Mesendoderm (in vitro differentiated cells): ENCODE results near the gene FAM169A.

Source experiments
- DNase-seq: peaks from one replicate; pipeline ENCODE4 v3.0.0; 2013
- H2AK5ac ChIP-seq: 2 replicates; pipeline ENCODE4 v1.6.1; 2013; ENCODE audit warnings: low read length, inconsistent platforms
- H2BK120ac ChIP-seq: 2 replicates; pipeline ENCODE4 v1.6.1; 2013; ENCODE audit warnings: low read depth, mild to moderate bottlenecking, low read length, moderate library complexity, mixed read lengths
- H2BK15ac ChIP-seq: replicated peaks from 2 replicates; pipeline ENCODE4 v1.6.1; 2013; ENCODE audit warnings: low read depth, mild to moderate bottlenecking, moderate library complexity
- H2BK5ac ChIP-seq: 2 replicates; pipeline ENCODE4 v1.6.1; 2013; ENCODE audit warnings: low read length, inconsistent platforms
- H3K18ac ChIP-seq: 2 replicates; pipeline ENCODE4 v1.6.1; 2013; ENCODE audit warnings: mild to moderate bottlenecking, low read length, mixed read lengths
- H3K23ac ChIP-seq: one replicate; pipeline ENCODE4 v1.6.1; 2013; ENCODE audit warnings: low read length
- H3K27ac ChIP-seq: 2 replicates; pipeline ENCODE4 v1.5.1; 2013; ENCODE audit warnings: low read depth, mild to moderate bottlenecking, inconsistent platforms, low read length, moderate library complexity
- H3K27me3 ChIP-seq: 2 replicates; pipeline ENCODE4 v1.6.1; 2013; ENCODE audit warnings: low read length, control low read depth, mild to moderate bottlenecking, inconsistent platforms; ENCODE audit not compliant: insufficient read depth, poor library complexity
- H3K36me3 ChIP-seq: 2 replicates; pipeline ENCODE4 v1.6.1; 2013; ENCODE audit warnings: low read length, inconsistent platforms; ENCODE audit not compliant: control insufficient read depth, insufficient read depth
- H3K4ac ChIP-seq: one replicate; pipeline ENCODE4 v1.6.1; 2013; ENCODE audit warnings: low read depth, mild to moderate bottlenecking, low read length, moderate library complexity
- H3K4me1 ChIP-seq: 2 replicates; pipeline ENCODE4 v1.6.1; 2013; ENCODE audit warnings: low read depth, low read length, inconsistent platforms; ENCODE audit not compliant: control insufficient read depth
- H3K4me2 ChIP-seq: 2 replicates; pipeline ENCODE4 v1.6.1; 2013; ENCODE audit warnings: low read length
- H3K4me3 ChIP-seq: 2 replicates; pipeline ENCODE4 v1.5.1; 2013; ENCODE audit warnings: mild to moderate bottlenecking, low read length
- H3K56ac ChIP-seq: one replicate; pipeline ENCODE4 v1.6.1; 2013; ENCODE audit warnings: low read length
- H3K79me1 ChIP-seq: 2 replicates; pipeline ENCODE4 v1.6.1; 2013; ENCODE audit warnings: low read length, inconsistent platforms
- H3K79me2 ChIP-seq: 2 replicates; pipeline ENCODE4 v1.6.1; 2013; ENCODE audit warnings: mild to moderate bottlenecking, low read length; ENCODE audit not compliant: control insufficient read depth, insufficient read depth
- H3K9ac ChIP-seq: 2 replicates; pipeline ENCODE4 v1.6.1; 2013; ENCODE audit warnings: low read length, inconsistent platforms
- H4K5ac ChIP-seq: one replicate; pipeline ENCODE4 v1.6.1; 2013; ENCODE audit warnings: low read length
- H4K8ac ChIP-seq: one replicate; pipeline ENCODE4 v1.6.1; 2013; ENCODE audit warnings: low read depth, mild to moderate bottlenecking, control low read depth, low read length, moderate library complexity
- WGBS: extraction: QIAGEN DNeasy Blood & Tissue Kit; methylation state at CpG from one replicate; pipeline ENCODE4 v1.1.7; 2013; ENCODE audit warnings: low lambda C conversion rate, missing lambda C conversion rate; ENCODE audit not compliant: insufficient coverage; ENCODE audit errors: extremely low coverage; 5-methylcytosine and 5-hydroxymethylcytosine counted together

The FAM169A gene

GRCh38 chr5:74850789-74851425 is 15.3 kb downstream of the FAM169A start:
- peaks cover 4% of the 10 kb centered on the region for H3K79me1 ChIP-seq
- peaks cover 8% of the 10 kb centered on the region for H3K4me1 ChIP-seq
- no peak overlapping the region for H2BK120ac ChIP-seq
- H3K27me3 ChIP-seq, result no peaks in the 10 kb centered on the region
- no peak overlapping the region for H3K4me2 ChIP-seq
- no peak overlapping the region for H3K4ac ChIP-seq
- peak overlapping the region; percentile 13 for H4K8ac ChIP-seq
- H3K36me3 ChIP-seq, result no peaks in the 10 kb centered on the region
- H3K56ac ChIP-seq, result no peak overlapping the region
- H3K23ac ChIP-seq, result no peak overlapping the region
- peaks cover 77% of the 10 kb centered on the region for H3K79me2 ChIP-seq
- H3K9ac ChIP-seq, result no peak overlapping the region
- WGBS, result no CpG with 5 or more reads among the region's 4 CpGs
- no peak overlapping the region for H3K27ac ChIP-seq
- no peak overlapping the region for H3K18ac ChIP-seq
- no peak for DNase-seq
- no peak overlapping the region for H4K5ac ChIP-seq
- H2BK15ac ChIP-seq, result no peak overlapping the region
- no peak overlapping the region for H2BK5ac ChIP-seq
- no peak overlapping the region for H2AK5ac ChIP-seq
- no peak overlapping the region for H3K4me3 ChIP-seq

DNA sequence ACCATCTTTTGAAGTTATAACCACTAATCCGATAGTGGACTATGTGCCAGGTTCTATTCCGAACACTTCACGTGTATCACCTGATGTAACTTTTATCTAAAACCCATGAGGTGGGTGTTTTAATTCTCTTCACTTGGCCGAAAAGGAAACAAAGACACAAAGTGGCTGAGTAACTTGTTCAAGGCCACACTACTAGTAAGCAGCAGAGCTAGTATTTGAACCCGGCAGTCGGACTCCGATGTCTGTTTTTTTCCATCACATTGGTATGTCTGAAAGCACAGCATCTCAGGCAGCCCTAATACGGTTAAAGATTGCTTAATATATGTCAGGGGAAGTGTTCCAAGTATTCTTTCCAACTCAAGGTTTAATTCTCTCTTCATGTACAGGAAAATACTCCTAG is 16.2 kb downstream of the FAM169A start:
- no peak overlapping the region for H4K5ac ChIP-seq
- H3K79me1 ChIP-seq, result peaks cover 4% of the 10 kb centered on the region
- H4K8ac ChIP-seq, result peak overlapping the region; percentile 76
- no peaks in the 10 kb centered on the region for H3K27me3 ChIP-seq
- peaks cover 8% of the 10 kb centered on the region for H3K4me1 ChIP-seq
- H3K9ac ChIP-seq, result no peak overlapping the region
- no peak overlapping the region for H3K27ac ChIP-seq
- no peak overlapping the region for H3K4me3 ChIP-seq
- H2BK15ac ChIP-seq, result no peak overlapping the region
- no peak overlapping the region for H2BK120ac ChIP-seq
- H3K36me3 ChIP-seq, result no peaks in the 10 kb centered on the region
- no peak for DNase-seq
- peak overlapping the region; percentile 75 for H3K18ac ChIP-seq
- no peak overlapping the region for H3K4ac ChIP-seq
- peaks cover 73% of the 10 kb centered on the region for H3K79me2 ChIP-seq
- H2AK5ac ChIP-seq, result no peak overlapping the region
- H3K56ac ChIP-seq, result no peak overlapping the region
- H3K23ac ChIP-seq, result no peak overlapping the region
- no CpG with 5 or more reads among the region's 8 CpGs for WGBS
- no peak overlapping the region for H3K4me2 ChIP-seq
- no peak overlapping the region for H2BK5ac ChIP-seq

DNA sequence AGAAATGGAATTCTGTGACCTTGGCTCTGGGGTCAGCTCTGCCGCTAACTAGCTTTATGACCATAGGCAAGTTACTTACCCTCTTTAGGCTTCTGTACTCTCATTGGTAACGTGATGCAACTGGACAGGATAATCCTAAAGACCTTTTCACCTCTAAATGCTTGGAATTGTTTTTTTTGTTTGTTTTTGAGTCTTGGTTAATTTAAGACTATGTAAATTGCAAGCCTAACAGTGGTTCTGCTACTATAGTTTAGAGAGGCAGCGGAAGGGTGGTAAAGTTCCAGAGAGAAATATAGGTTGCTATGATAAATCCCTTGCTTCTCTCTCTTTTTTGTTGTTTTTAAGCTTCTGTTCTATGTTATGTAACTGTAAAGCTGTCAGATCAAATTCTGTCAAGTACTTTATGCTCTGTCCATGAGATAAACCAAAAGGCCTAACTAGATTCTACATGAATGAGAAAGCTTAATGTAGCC is 17.6 kb downstream of the FAM169A start:
- Histone ChIP-seq H3K4me2 (no peak overlapping the region), H3K36me3 (no peaks in the 10 kb centered on the region), H3K79me2 (peaks cover 75% of the 10 kb centered on the region), H4K8ac (no peak overlapping the region), H3K23ac (no peak overlapping the region), H3K4ac (no peak overlapping the region), H3K79me1 (peaks cover 4% of the 10 kb centered on the region), H3K4me1 (peaks cover 8% of the 10 kb centered on the region), H3K27me3 (no peaks in the 10 kb centered on the region), H3K9ac (no peak overlapping the region), H3K27ac (no peak overlapping the region), H3K4me3 (no peak overlapping the region), H3K18ac (no peak overlapping the region), H2BK15ac (no peak overlapping the region), H2AK5ac (no peak overlapping the region), H3K56ac (no peak overlapping the region), H2BK120ac (no peak overlapping the region), H4K5ac (no peak overlapping the region), H2BK5ac (no peak overlapping the region)
- no CpG with 5 or more reads among the region's 3 CpGs for WGBS
- no peak for DNase-seq

DNA sequence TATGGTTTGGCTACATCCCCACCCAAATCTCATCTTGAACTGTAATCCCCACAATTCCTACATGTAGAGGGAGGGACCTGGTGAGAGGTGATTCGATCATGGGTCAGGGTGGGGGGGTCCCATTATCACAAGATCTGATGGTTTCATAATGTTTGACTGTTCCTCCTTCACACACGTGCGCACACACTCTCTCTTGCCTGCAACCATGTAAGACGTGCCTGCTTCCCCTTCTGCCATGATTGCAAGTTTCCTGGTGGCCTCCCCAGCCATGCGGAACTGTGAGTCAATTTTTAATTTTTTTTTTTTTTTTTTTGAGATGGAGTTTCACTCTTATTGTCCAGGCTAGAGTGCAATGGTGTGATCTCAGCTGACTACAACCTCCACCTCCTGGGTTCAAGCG is 27.0 kb downstream of the FAM169A start:
- no peak overlapping the region for H2BK5ac ChIP-seq
- H3K18ac ChIP-seq, result no peak overlapping the region
- no peak overlapping the region for H3K4ac ChIP-seq
- H4K5ac ChIP-seq, result no peak overlapping the region
- no peak overlapping the region for H2BK120ac ChIP-seq
- WGBS, result no CpG with 5 or more reads among the region's 6 CpGs
- H2AK5ac ChIP-seq, result no peak overlapping the region
- no peaks in the 10 kb centered on the region for H3K27me3 ChIP-seq
- H3K79me2 ChIP-seq, result peaks cover 25% of the 10 kb centered on the region
- no peak overlapping the region for H3K4me3 ChIP-seq
- no peak overlapping the region for H3K4me2 ChIP-seq
- no peak overlapping the region for H2BK15ac ChIP-seq
- DNase-seq, result no peak
- peaks cover 2% of the 10 kb centered on the region for H3K79me1 ChIP-seq
- H3K36me3 ChIP-seq, result no peaks in the 10 kb centered on the region
- H3K23ac ChIP-seq, result no peak overlapping the region
- no peak overlapping the region for H3K56ac ChIP-seq
- no peak overlapping the region for H4K8ac ChIP-seq
- no peak overlapping the region for H3K9ac ChIP-seq
- H3K27ac ChIP-seq, result no peak overlapping the region
- no peaks in the 10 kb centered on the region for H3K4me1 ChIP-seq

GRCh38 chr5:74838262-74838661 is 27.9 kb downstream of the FAM169A start:
- Histone ChIP-seq H2AK5ac (no peak overlapping the region), H3K4ac (no peak overlapping the region), H3K4me1 (no peaks in the 10 kb centered on the region), H3K9ac (no peak overlapping the region), H3K56ac (no peak overlapping the region), H3K4me3 (no peak overlapping the region), H2BK15ac (no peak overlapping the region), H4K5ac (no peak overlapping the region), H3K18ac (no peak overlapping the region), H3K4me2 (no peak overlapping the region), H2BK120ac (no peak overlapping the region), H3K23ac (no peak overlapping the region), H2BK5ac (no peak overlapping the region), H3K79me2 (peaks cover 22% of the 10 kb centered on the region), H3K36me3 (no peaks in the 10 kb centered on the region), H3K27me3 (no peaks in the 10 kb centered on the region), H3K27ac (no peak overlapping the region), H4K8ac (no peak overlapping the region), H3K79me1 (peaks cover 3% of the 10 kb centered on the region)
- no CpG with 5 or more reads among the region's 2 CpGs for WGBS
- DNase-seq, result no peak

DNA sequence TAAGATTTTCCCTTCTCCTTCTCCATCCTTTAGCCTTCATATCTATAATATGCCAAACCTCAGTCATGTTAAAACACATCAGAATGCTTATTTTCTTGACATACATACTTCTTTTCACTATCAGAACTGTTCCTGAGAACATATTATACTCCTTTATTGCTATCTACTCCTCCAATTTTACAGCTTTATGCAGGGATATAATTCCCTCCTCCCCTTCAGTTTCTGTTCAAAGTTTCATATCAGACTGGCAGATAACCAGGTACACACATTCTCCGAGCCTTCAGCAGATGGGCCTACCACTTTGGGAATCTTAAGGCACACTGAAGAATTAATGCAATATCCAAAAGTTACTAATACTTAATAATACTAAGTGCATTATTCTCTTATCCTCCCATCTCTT is 29.1 kb downstream of the FAM169A start:
- Histone ChIP-seq H2BK5ac (no peak overlapping the region), H3K4ac (no peak overlapping the region), H3K79me1 (peaks cover 3% of the 10 kb centered on the region), H3K56ac (no peak overlapping the region), H3K27me3 (no peaks in the 10 kb centered on the region), H3K23ac (no peak overlapping the region), H2BK120ac (no peak overlapping the region), H3K18ac (no peak overlapping the region), H2BK15ac (no peak overlapping the region), H4K5ac (no peak overlapping the region), H3K79me2 (peaks cover 19% of the 10 kb centered on the region), H3K4me3 (no peak overlapping the region), H3K4me2 (no peak overlapping the region), H3K27ac (no peak overlapping the region), H3K36me3 (no peaks in the 10 kb centered on the region), H4K8ac (no peak overlapping the region), H2AK5ac (no peak overlapping the region), H3K9ac (no peak overlapping the region), H3K4me1 (no peaks in the 10 kb centered on the region)
- WGBS, result no CpG with 5 or more reads among the region's 1 CpG
- no peak for DNase-seq
